Right ventricle myocardium superior (tissue), 1 donor: Measurements from ENCODE around the gene MYOT. TPM values are rescaled to one million over a fixed set of nuclear protein-coding genes. Genes with fewer than 3 reads are reported as not detected.

Experiments
- total RNA-seq: library from RNA; stranded (reverse); fragmentation: NEBNext Ultra II Directional; extraction: Animal tissue kit (Norgen Biotek cat#: 25700); gene quantifications from one replicate; pipeline ENCODE4 v1.2.1, GENCODE V29; 2021
- donor health status: DM: no; HTN: yes; CAD: no; lungs with severe emphysema.

MYOT gene
- total RNA-seq, 1 donor from 2014 or later, result 11.7 TPM

Other genes starting within 250 kb of the MYOT start
- gene KLHL3, start 131.8 kb upstream of the MYOT start, total RNA-seq, result 22.3 TPM
- 12.1 TPM for gene HNRNPA0, start 113.5 kb upstream of the MYOT start, total RNA-seq
- 0.48 TPM for gene PKD2L2, start 21.6 kb downstream of the MYOT start, total RNA-seq
- 21.9 TPM for gene FAM13B, start 165.2 kb downstream of the MYOT start, total RNA-seq
- not detected for gene WNT8A, start 216.2 kb downstream of the MYOT start, total RNA-seq